ENCODE results near the gene ISYNA1.
A peak's percentile ranks its signal among the peaks of the same experiment; 100 is the strongest.

Gene ISYNA1

GRCh38 chr19:18401580-18402112 lies 36.3 kb downstream of the ISYNA1 start:
- Histone ChIP-seq H3K9ac (ENCODE audit: low read length) (peak overlapping the region; percentile 48; the same call in 1 of the 2 replicates), H3K79me2 (ENCODE audit: insufficient read depth, low read length) (no peaks in the 10 kb centered on the region), H3K4me2 (ENCODE audit: low read length) (peak overlapping the region; percentile 59), H3K4me1 (ENCODE audit: insufficient read depth, low read length, severe bottlenecking) (peaks cover 28% of the 10 kb centered on the region), H3K36me3 (ENCODE audit: insufficient read depth, low read length) (no peaks in the 10 kb centered on the region), H3K9me3 (ENCODE audit: low read length) (no peaks in the 10 kb centered on the region), H4K20me1 (ENCODE audit: insufficient read depth, low read length) (no peaks in the 10 kb centered on the region), H3F3A (ENCODE audit: insufficient read depth, low read length) (0 out of 2 replicates have a peak, but pooled peaks cover 5% of the 10 kb centered on the region), H3K4me3 (ENCODE audit: low read depth, low read length, poor library complexity, severe bottlenecking) (peak overlapping the region; percentile 31), H3K27ac (ENCODE audit: low read depth, low read length, poor library complexity, severe bottlenecking) (peak overlapping the region; percentile 82), H2AFZ (ENCODE audit: low read length) (no peak overlapping the region), H3K27me3 (ENCODE audit: insufficient read depth, low read length) (0 out of 2 replicates have a peak, but pooled peaks cover 1% of the 10 kb centered on the region), H3K9me2 (ENCODE audit: low read depth, low read length) (no peaks in the 10 kb centered on the region)
- TF ChIP-seq EZH2 (IDR thresholded peaks at IDR 0.05; ENCODE audit: borderline replicate concordance, low read length) (no peak), CTCF (IDR thresholded peaks at IDR 0.05; ENCODE audit: low read length) (peak; percentile 48; the same call in 1 of the 2 replicates)

GRCh38 chr19:18399008-18399407 lies 38.9 kb downstream of the ISYNA1 start:
- Histone ChIP-seq H3K4me1 (ENCODE audit: insufficient read depth, low read length, severe bottlenecking) (peaks cover 33% of the 10 kb centered on the region), H3F3A (ENCODE audit: insufficient read depth, low read length) (0 out of 2 replicates have a peak, but pooled peaks cover 5% of the 10 kb centered on the region), H3K36me3 (ENCODE audit: insufficient read depth, low read length) (no peaks in the 10 kb centered on the region), H4K20me1 (ENCODE audit: insufficient read depth, low read length) (no peaks in the 10 kb centered on the region), H3K9me2 (ENCODE audit: low read depth, low read length) (no peaks in the 10 kb centered on the region), H3K79me2 (ENCODE audit: insufficient read depth, low read length) (no peaks in the 10 kb centered on the region), H3K27me3 (ENCODE audit: insufficient read depth, low read length) (0 out of 2 replicates have a peak, but pooled peaks cover 8% of the 10 kb centered on the region), H3K4me3 (ENCODE audit: low read depth, low read length, poor library complexity, severe bottlenecking) (no peak overlapping the region), H3K4me2 (ENCODE audit: low read length) (no peak overlapping the region), H3K27ac (ENCODE audit: low read depth, low read length, poor library complexity, severe bottlenecking) (no peak overlapping the region), H3K9ac (ENCODE audit: low read length) (no peak overlapping the region), H3K9me3 (ENCODE audit: low read length) (no peaks in the 10 kb centered on the region), H2AFZ (ENCODE audit: low read length) (no peak overlapping the region)
- TF ChIP-seq CTCF (IDR thresholded peaks at IDR 0.05; ENCODE audit: low read length) (no peak), EZH2 (IDR thresholded peaks at IDR 0.05; ENCODE audit: borderline replicate concordance, low read length) (no peak)

GRCh38 chr19:18397242-18398202 lies 40.4 kb downstream of the ISYNA1 start, which contains the start of gene LRRC25:
TSS of gene LRRC25 (minus strand) at chr19:18397622. CDS start at chr19:18396963, 659 bp downstream.
- Histone ChIP-seq H3K9ac (ENCODE audit: low read length) (no peak within 1 kb of the TSS; the same call in 1 of the 2 replicates), H3K36me3 (ENCODE audit: insufficient read depth, low read length) (no peaks in the 10 kb centered on the region)

More at GRCh38 chr19:18397242-18398202, 40.4 kb downstream of the ISYNA1 start, which contains the start of gene LRRC25:
- Histone ChIP-seq H3F3A (ENCODE audit: insufficient read depth, low read length) (0 out of 2 replicates have a peak, but pooled peaks cover 5% of the 10 kb centered on the region), H3K79me2 (ENCODE audit: insufficient read depth, low read length) (no peaks in the 10 kb centered on the region), H3K9me2 (ENCODE audit: low read depth, low read length) (no peaks in the 10 kb centered on the region), H3K27ac (ENCODE audit: low read depth, low read length, poor library complexity, severe bottlenecking) (no peak within 1 kb of the TSS), H3K4me3 (ENCODE audit: low read depth, low read length, poor library complexity, severe bottlenecking) (peak within 1 kb of the TSS; percentile 50), H2AFZ (ENCODE audit: low read length) (no peak within 1 kb of the TSS), H3K4me1 (ENCODE audit: insufficient read depth, low read length, severe bottlenecking) (peaks cover 36% of the 10 kb centered on the region), H3K27me3 (ENCODE audit: insufficient read depth, low read length) (0 out of 2 replicates have a peak, but pooled peaks cover 8% of the 10 kb centered on the region), H3K4me2 (ENCODE audit: low read length) (peak within 1 kb of the TSS; percentile 61), H3K9me3 (ENCODE audit: low read length) (no peaks in the 10 kb centered on the region), H4K20me1 (ENCODE audit: insufficient read depth, low read length) (no peaks in the 10 kb centered on the region)
- no peak for TF ChIP-seq CTCF (IDR thresholded peaks at IDR 0.05; ENCODE audit: low read length)
- TF ChIP-seq EZH2 (IDR thresholded peaks at IDR 0.05; ENCODE audit: borderline replicate concordance, low read length) = no peak
